T-helper 2 cell treated with Interferon-gamma antibody and Interleukin-4, amounts not matched to agents 5 μg/mL and 100 μg/mL, for 36 hours (primary cell): ENCODE measurements around the gene CCDC137.
A peak's percentile ranks its signal among the peaks of the same experiment; 100 is the strongest.

Source experiments
- DNase-seq: peaks from one replicate; pipeline ENCODE4 v3.0.0; 2021; ENCODE audit warnings: low spot score
- H3K27ac Mint-ChIP-seq: one replicate; pipeline ENCODE4 v1.8.0; 2021; ENCODE audit warnings: mild to moderate bottlenecking, mixed read lengths
- H3K27me3 Mint-ChIP-seq: one replicate; pipeline ENCODE4 v1.8.0; 2021; ENCODE audit warnings: low read depth, mixed read lengths
- H3K36me3 Mint-ChIP-seq: one replicate; pipeline ENCODE4 v1.8.0; 2021; ENCODE audit warnings: low read depth, mixed read lengths
- H3K4me1 Mint-ChIP-seq: one replicate; pipeline ENCODE4 v1.8.0; 2021; ENCODE audit warnings: low read depth, mixed read lengths
- H3K4me3 Mint-ChIP-seq: one replicate; pipeline ENCODE4 v1.8.0; 2022; ENCODE audit warnings: mild to moderate bottlenecking, moderate library complexity, mixed read lengths
- H3K9me3 Mint-ChIP-seq: one replicate; pipeline ENCODE4 v1.8.0; 2021; ENCODE audit warnings: mixed read lengths

Gene CCDC137

GRCh38 chr17:81694810-81695209 lies 28.3 kb downstream of the CCDC137 start:
- peaks cover 45% of the 10 kb centered on the region for H3K36me3 Mint-ChIP-seq
- DNase-seq: no peak
- H3K27ac Mint-ChIP-seq: no peak overlapping the region
- H3K9me3 Mint-ChIP-seq: no peaks in the 10 kb centered on the region
- H3K4me3 Mint-ChIP-seq: no peak overlapping the region
- no peaks in the 10 kb centered on the region for H3K27me3 Mint-ChIP-seq
- no peaks in the 10 kb centered on the region for H3K4me1 Mint-ChIP-seq

GRCh38 chr17:81695211-81695610 lies 28.7 kb downstream of the CCDC137 start:
- no peak overlapping the region for H3K27ac Mint-ChIP-seq
- no peak for DNase-seq
- H3K36me3 Mint-ChIP-seq: peaks cover 41% of the 10 kb centered on the region
- no peaks in the 10 kb centered on the region for H3K4me1 Mint-ChIP-seq
- no peak overlapping the region for H3K4me3 Mint-ChIP-seq
- no peaks in the 10 kb centered on the region for H3K9me3 Mint-ChIP-seq
- H3K27me3 Mint-ChIP-seq: no peaks in the 10 kb centered on the region

GRCh38 chr17:81695801-81696200 lies 29.3 kb downstream of the CCDC137 start:
- Mint-ChIP-seq H3K4me3 (no peak overlapping the region), H3K27ac (no peak overlapping the region), H3K9me3 (no peaks in the 10 kb centered on the region), H3K36me3 (peaks cover 41% of the 10 kb centered on the region), H3K4me1 (no peaks in the 10 kb centered on the region), H3K27me3 (no peaks in the 10 kb centered on the region)
- no peak for DNase-seq

GRCh38 chr17:81696218-81696941 lies 29.8 kb downstream of the CCDC137 start:
- H3K27me3 Mint-ChIP-seq: no peaks in the 10 kb centered on the region
- H3K4me3 Mint-ChIP-seq: no peak overlapping the region
- H3K36me3 Mint-ChIP-seq: peaks cover 39% of the 10 kb centered on the region
- DNase-seq: no peak
- no peaks in the 10 kb centered on the region for H3K4me1 Mint-ChIP-seq
- H3K27ac Mint-ChIP-seq: no peak overlapping the region
- no peaks in the 10 kb centered on the region for H3K9me3 Mint-ChIP-seq

GRCh38 chr17:81697261-81698044 lies 30.9 kb downstream of the CCDC137 start:
- peaks cover 40% of the 10 kb centered on the region for H3K36me3 Mint-ChIP-seq
- H3K27ac Mint-ChIP-seq: no peak overlapping the region
- H3K9me3 Mint-ChIP-seq: no peaks in the 10 kb centered on the region
- no peaks in the 10 kb centered on the region for H3K27me3 Mint-ChIP-seq
- no peak for DNase-seq
- peaks cover 6% of the 10 kb centered on the region for H3K4me1 Mint-ChIP-seq
- H3K4me3 Mint-ChIP-seq: no peak overlapping the region

GRCh38 chr17:81700353-81701287 lies 34.1 kb downstream of the CCDC137 start:
- peaks cover 11% of the 10 kb centered on the region for H3K4me1 Mint-ChIP-seq
- no peak for DNase-seq
- peak overlapping the region; percentile 48 for H3K4me3 Mint-ChIP-seq
- H3K36me3 Mint-ChIP-seq: peaks cover 50% of the 10 kb centered on the region
- no peak overlapping the region for H3K27ac Mint-ChIP-seq
- no peaks in the 10 kb centered on the region for H3K9me3 Mint-ChIP-seq
- H3K27me3 Mint-ChIP-seq: no peaks in the 10 kb centered on the region

GRCh38 chr17:81701288-81702071 lies 34.9 kb downstream of the CCDC137 start:
- no peaks in the 10 kb centered on the region for H3K27me3 Mint-ChIP-seq
- peaks cover 11% of the 10 kb centered on the region for H3K4me1 Mint-ChIP-seq
- no peak for DNase-seq
- H3K4me3 Mint-ChIP-seq: peak overlapping the region; percentile 97
- H3K9me3 Mint-ChIP-seq: no peaks in the 10 kb centered on the region
- peak overlapping the region; percentile 45 for H3K27ac Mint-ChIP-seq
- peaks cover 53% of the 10 kb centered on the region for H3K36me3 Mint-ChIP-seq

GRCh38 chr17:81702934-81703746 lies 36.6 kb downstream of the CCDC137 start, which contains the start of gene MRPL12:
MRPL12 (plus strand) TSS chr17:81703367; CDS start chr17:81703502, 135 bp downstream.
- Mint-ChIP-seq H3K4me3 (peak within 1 kb of the TSS; percentile 97), H3K27ac (peak within 1 kb of the TSS; percentile 96), H3K4me1 (peaks cover 11% of the 10 kb centered on the region), H3K27me3 (no peaks in the 10 kb centered on the region), H3K9me3 (no peaks in the 10 kb centered on the region), H3K36me3 (peaks cover 44% of the 10 kb centered on the region)
- peak; percentile 90 for DNase-seq

- Mint-ChIP-seq H3K9me3 (no peaks in the 10 kb centered on the region), H3K36me3 (peaks cover 39% of the 10 kb centered on the region), H3K27me3 (no peaks in the 10 kb centered on the region), H3K4me1 (peaks cover 11% of the 10 kb centered on the region), H3K27ac (peak overlapping the region; percentile 77), H3K4me3 (peak overlapping the region; percentile 83)
- no peak for DNase-seq
Measured at GRCh38 chr17:81703747-81704654, 37.5 kb downstream of the CCDC137 start.

- no peak for DNase-seq
- Mint-ChIP-seq H3K36me3 (peaks cover 37% of the 10 kb centered on the region), H3K27ac (no peak overlapping the region), H3K4me3 (no peak overlapping the region), H3K27me3 (no peaks in the 10 kb centered on the region), H3K9me3 (no peaks in the 10 kb centered on the region), H3K4me1 (peaks cover 13% of the 10 kb centered on the region)
Measured at GRCh38 chr17:81705518-81706231, 39.1 kb downstream of the CCDC137 start.

- no peak for DNase-seq
- H3K36me3 Mint-ChIP-seq: peaks cover 32% of the 10 kb centered on the region
- H3K27me3 Mint-ChIP-seq: no peaks in the 10 kb centered on the region
- no peaks in the 10 kb centered on the region for H3K9me3 Mint-ChIP-seq
- peaks cover 18% of the 10 kb centered on the region for H3K4me1 Mint-ChIP-seq
- H3K27ac Mint-ChIP-seq: no peak overlapping the region
- no peak overlapping the region for H3K4me3 Mint-ChIP-seq
Measured at GRCh38 chr17:81706232-81706611, 39.7 kb downstream of the CCDC137 start.
